Liver (tissue), 9 donors: ENCODE measurements around the gene AFF4. TPM values are rescaled to one million over a fixed set of nuclear protein-coding genes. Genes with fewer than 3 reads are reported as not detected.
A peak's percentile ranks its signal among the peaks of the same experiment; 100 is the strongest.

Source experiments
- DNase-seq: peaks from one replicate; pipeline ENCODE4 v3.0.0-alpha.2; 2017; ENCODE audit warnings: low spot score
- H3K27ac ChIP-seq, 2 donors: one replicate each; pipeline ENCODE4 v1.7.0; 2013; ENCODE audit warnings: inconsistent platforms in 2 of 2, low read length in 2 of 2, control low read depth in 1 of 2, low read depth in 1 of 2, mild to moderate bottlenecking in 1 of 2
- H3K27me3 ChIP-seq, 4 donors: one replicate each; pipeline versions ENCODE4 v1.6.1 to v1.7.0; 2013; ENCODE audit warnings: low read length in 3 of 4, inconsistent platforms in 1 of 4, mild to moderate bottlenecking in 1 of 4, moderate library complexity in 1 of 4; ENCODE audit not compliant: control insufficient read depth in 4 of 4, insufficient read depth in 4 of 4
- H3K36me3 ChIP-seq, 4 donors: one replicate each; pipeline versions ENCODE4 v1.6.1 to v1.7.0; 2013; ENCODE audit warnings: low read length in 3 of 4, mild to moderate bottlenecking in 3 of 4, low read depth in 1 of 4, moderate library complexity in 1 of 4; ENCODE audit not compliant: control insufficient read depth in 4 of 4, insufficient read depth in 3 of 4
- H3K4me1 ChIP-seq, 4 donors: one replicate each; pipeline versions ENCODE4 v1.6.1 to v1.7.0; 2013; ENCODE audit warnings: low read length in 3 of 4, mild to moderate bottlenecking in 3 of 4, moderate library complexity in 1 of 4; ENCODE audit not compliant: control insufficient read depth in 4 of 4, insufficient read depth in 4 of 4
- H3K4me3 ChIP-seq, 3 donors: one replicate each; pipeline versions ENCODE4 v1.6.1 to v1.7.0; 2013; ENCODE audit warnings: low read length in 3 of 3, control low read depth in 1 of 3, low read depth in 1 of 3, mild to moderate bottlenecking in 1 of 3
- H3K9ac ChIP-seq, 2 donors: one replicate each; pipeline ENCODE4 v1.7.0; 2013; ENCODE audit warnings: low read length in 2 of 2, mild to moderate bottlenecking in 2 of 2, moderate library complexity in 2 of 2, control low read depth in 1 of 2, low read depth in 1 of 2
- H3K9me3 ChIP-seq, 4 donors: one replicate each; pipeline versions ENCODE4 v1.6.1 to v1.7.0; 2013; ENCODE audit warnings: low read length in 3 of 4; ENCODE audit not compliant: control insufficient read depth in 4 of 4
- ATF3 ChIP-seq: IDR thresholded peaks from 2 replicates; pipeline ENCODE4 v1.6.1; 2016; ENCODE audit warnings: antibody characterized with exemption
- EGR1 ChIP-seq, 2 donors: IDR thresholded peaks; 2 replicates each; pipeline ENCODE4 v1.6.1; 2016 to 2018; ENCODE audit warnings: antibody characterized with exemption in 2 of 2, low read depth in 2 of 2
- FOXA1 ChIP-seq: IDR thresholded peaks from 2 replicates; pipeline ENCODE4 v1.6.1; 2016; ENCODE audit warnings: antibody characterized with exemption
- FOXA2 ChIP-seq: IDR thresholded peaks from 2 replicates; pipeline ENCODE4 v1.6.1; 2016; ENCODE audit warnings: antibody characterized with exemption
- GABPA ChIP-seq, 2 donors: IDR thresholded peaks in 1 of 2; conservative IDR thresholded peaks in 1 of 2; 2 replicates each; pipeline ENCODE4 v1.6.1; 2016; ENCODE audit warnings: antibody characterized with exemption in 2 of 2, mild to moderate bottlenecking in 1 of 2, moderate library complexity in 1 of 2
- HNF4A ChIP-seq, 2 donors: conservative IDR thresholded peaks; 2 replicates each; pipeline ENCODE4 v1.6.1; 2016; ENCODE audit warnings: antibody characterized with exemption in 2 of 2, mild to moderate bottlenecking in 2 of 2
- HNF4G ChIP-seq: IDR thresholded peaks from 2 replicates; pipeline ENCODE4 v1.6.1; 2016; ENCODE audit warnings: antibody characterized with exemption
- JUND ChIP-seq, 2 donors: IDR thresholded peaks; 2 replicates each; pipeline ENCODE4 v1.6.1; 2016; ENCODE audit warnings: antibody characterized with exemption in 2 of 2
- MAX ChIP-seq: IDR thresholded peaks from 2 replicates; pipeline ENCODE4 v1.6.1; 2016; ENCODE audit warnings: antibody characterized with exemption
- NR2F2 ChIP-seq: IDR thresholded peaks from 2 replicates; pipeline ENCODE4 v1.6.1; 2016; ENCODE audit warnings: antibody characterized with exemption
- RAD21 ChIP-seq, 2 donors: IDR thresholded peaks; 2 replicates each; pipeline ENCODE4 v1.6.1; 2016; ENCODE audit warnings: antibody characterized with exemption in 2 of 2, mild to moderate bottlenecking in 2 of 2
- REST ChIP-seq: IDR thresholded peaks from 2 replicates; pipeline ENCODE4 v1.6.1; 2016; ENCODE audit warnings: antibody characterized with exemption, mild to moderate bottlenecking
- RXRA ChIP-seq, 2 donors: IDR thresholded peaks; 2 replicates each; pipeline ENCODE4 v1.6.1; 2017 to 2018; ENCODE audit warnings: antibody characterized with exemption in 2 of 2, mild to moderate bottlenecking in 1 of 2
- SP1 ChIP-seq: IDR thresholded peaks from 2 replicates; pipeline ENCODE4 v1.6.1; 2018; ENCODE audit warnings: antibody characterized with exemption, mild to moderate bottlenecking
- TAF1 ChIP-seq: conservative IDR thresholded peaks from 2 replicates; pipeline ENCODE4 v1.6.1; 2016; ENCODE audit warnings: antibody characterized with exemption, mild to moderate bottlenecking
- YY1 ChIP-seq: IDR thresholded peaks from 2 replicates; pipeline ENCODE4 v1.6.1; 2016; ENCODE audit warnings: antibody characterized with exemption, mild to moderate bottlenecking
- ZBTB33 ChIP-seq: IDR thresholded peaks from 2 replicates; pipeline ENCODE4 v1.6.1; 2016; ENCODE audit warnings: antibody characterized with exemption
- WGBS: extraction: QIAGEN DNeasy Blood & Tissue Kit; methylation state at CpG from one replicate; pipeline ENCODE4 v1.1.7; 2013; 5-methylcytosine and 5-hydroxymethylcytosine counted together
- polyA plus RNA-seq, 2 donors: library from polyadenylated mRNA; stranded (reverse) in 1 of 2; unstranded in 1 of 2; fragments of 200-250 nt in 1 of 2; fragments of >200 nt in 1 of 2; fragmentation: Nextera tagmentation in 1 of 2; extraction: Ambion mirVana in 1 of 2; gene quantifications; one replicate each; pipeline versions ENCODE4 v1.2.1 to v1.2.3, GENCODE V29; 2013 to 2015
- total RNA-seq, 2 donors: library from RNA; depleted of rRNA; stranded (reverse); fragments of >200 nt; gene quantifications; one replicate each; pipeline ENCODE4 v1.2.3, GENCODE V29; 2014
- TF ChIP-seq, protein P1 (sequence below): fragments of 150-350 bp; IDR thresholded peaks from 2 replicates; pipeline ENCODE4 v1.5.1; 2017; ENCODE audit warnings: improper control_type of control experiment, low read depth, low read length; ENCODE audit not compliant: missing input control
- donor health status: healthy.
- donor health status: healthy.
- donor health status: healthy.
- donor health status: healthy.
- donor health status: healthy.

AFF4 gene
- total and polyA plus RNA-seq, 4 donors = 5.5 to 19.1 (median 16.9) TPM

GRCh38 chr5:132827943-132828673, 135.3 kb downstream of the AFF4 start (continued):
- TF ChIP-seq, protein P1, sequence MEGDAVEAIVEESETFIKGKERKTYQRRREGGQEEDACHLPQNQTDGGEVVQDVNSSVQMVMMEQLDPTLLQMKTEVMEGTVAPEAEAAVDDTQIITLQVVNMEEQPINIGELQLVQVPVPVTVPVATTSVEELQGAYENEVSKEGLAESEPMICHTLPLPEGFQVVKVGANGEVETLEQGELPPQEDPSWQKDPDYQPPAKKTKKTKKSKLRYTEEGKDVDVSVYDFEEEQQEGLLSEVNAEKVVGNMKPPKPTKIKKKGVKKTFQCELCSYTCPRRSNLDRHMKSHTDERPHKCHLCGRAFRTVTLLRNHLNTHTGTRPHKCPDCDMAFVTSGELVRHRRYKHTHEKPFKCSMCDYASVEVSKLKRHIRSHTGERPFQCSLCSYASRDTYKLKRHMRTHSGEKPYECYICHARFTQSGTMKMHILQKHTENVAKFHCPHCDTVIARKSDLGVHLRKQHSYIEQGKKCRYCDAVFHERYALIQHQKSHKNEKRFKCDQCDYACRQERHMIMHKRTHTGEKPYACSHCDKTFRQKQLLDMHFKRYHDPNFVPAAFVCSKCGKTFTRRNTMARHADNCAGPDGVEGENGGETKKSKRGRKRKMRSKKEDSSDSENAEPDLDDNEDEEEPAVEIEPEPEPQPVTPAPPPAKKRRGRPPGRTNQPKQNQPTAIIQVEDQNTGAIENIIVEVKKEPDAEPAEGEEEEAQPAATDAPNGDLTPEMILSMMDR = no peak

DNA sequence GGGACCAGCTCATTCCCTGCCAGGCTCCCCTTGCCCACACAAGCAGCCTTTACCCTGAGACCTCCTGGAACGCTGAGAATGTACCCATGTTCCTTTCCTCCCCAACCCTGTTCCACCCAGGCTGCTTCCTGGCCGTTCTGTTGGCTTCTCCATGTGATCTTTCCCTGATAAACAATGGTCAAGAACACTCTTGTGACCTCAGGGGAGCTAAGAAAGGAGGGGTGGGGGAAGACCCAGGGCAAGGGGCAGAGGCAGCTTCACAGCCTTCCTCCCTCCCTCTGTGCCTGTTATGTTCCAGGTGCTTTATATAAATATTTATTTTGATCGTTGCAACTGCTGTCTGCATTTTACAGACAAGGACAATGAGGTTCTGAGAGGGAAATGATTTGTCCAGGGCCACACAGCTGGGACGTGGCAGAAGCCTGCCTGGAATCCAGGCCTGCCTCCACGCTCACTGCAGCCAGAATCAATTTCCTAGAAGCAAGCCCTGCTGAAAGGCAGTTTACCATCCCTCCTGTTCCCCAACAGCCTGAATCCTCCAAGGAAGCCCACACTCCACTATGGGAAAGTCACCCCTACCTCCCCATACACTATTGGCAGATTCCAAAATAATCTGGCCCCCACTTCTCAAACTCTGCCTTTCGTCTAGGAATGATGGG, 136.9 kb downstream of the AFF4 start:
- H3K4me1 ChIP-seq = peaks cover 2 to 41% (median 27%) of the 10 kb centered on the region in 4 donors
- no peaks in the 10 kb centered on the region for H3K27me3 ChIP-seq
- TF ChIP-seq, protein P1 = no peak
- TF ChIP-seq YY1 (no peak), GABPA (IDR thresholded peaks at IDR 0.05 in 1 of 2, conservative IDR thresholded peaks at IDR 0.05 in 1 of 2) (no peak), SP1 (no peak), NR2F2 (peak; percentile 17), ZBTB33 (no peak), RAD21 (IDR thresholded peaks at IDR 0.05) (peak in 1 of 2 donors; percentile 26), REST (no peak), TAF1 (no peak), FOXA1 (no peak), HNF4G (no peak), FOXA2 (no peak), MAX (no peak), JUND (IDR thresholded peaks at IDR 0.05) (no peak), HNF4A (conservative IDR thresholded peaks at IDR 0.05) (peak in 1 of 2 donors; percentile 22), EGR1 (IDR thresholded peaks at IDR 0.05; ENCODE audit: low read depth in 2 of 2) (no peak), ATF3 (no peak), RXRA (IDR thresholded peaks at IDR 0.05) (peak in 1 of 2 donors; percentile 28)
- no peaks in the 10 kb centered on the region for H3K9me3 ChIP-seq
- DNase-seq = no peak
- 43% methylated on average over 6 of the region's 6 CpGs for WGBS
- H3K9ac ChIP-seq = peak overlapping the region in 1 of 2 donors; percentile 75
- H3K4me3 ChIP-seq = no peak overlapping the region
- peaks cover 11 to 22% (median 18%) of the 10 kb centered on the region in 4 donors for H3K36me3 ChIP-seq
- H3K27ac ChIP-seq = peak overlapping the region in 1 of 2 donors; percentile 61
